NOMO-1 treated with DMSO at 0.1 percent for 48 hours (cell line): ENCODE data around the gene EXOC3.
"Not testable (repeated sequence)": the region's sequence is repeated elsewhere in the genome, so short reads cannot be mapped to it uniquely, and the experiment has no call there.

Experiments used
- DNase-seq: peaks from one replicate; lab custom pipeline; 2025; ENCODE audit not compliant: unreplicated experiment; lab: John Stamatoyannopoulos, UW

EXOC3 gene

GRCh38 chr5:472076-472655 lies 29.2 kb downstream of the EXOC3 start:
- DNase-seq = no peak

DNA sequence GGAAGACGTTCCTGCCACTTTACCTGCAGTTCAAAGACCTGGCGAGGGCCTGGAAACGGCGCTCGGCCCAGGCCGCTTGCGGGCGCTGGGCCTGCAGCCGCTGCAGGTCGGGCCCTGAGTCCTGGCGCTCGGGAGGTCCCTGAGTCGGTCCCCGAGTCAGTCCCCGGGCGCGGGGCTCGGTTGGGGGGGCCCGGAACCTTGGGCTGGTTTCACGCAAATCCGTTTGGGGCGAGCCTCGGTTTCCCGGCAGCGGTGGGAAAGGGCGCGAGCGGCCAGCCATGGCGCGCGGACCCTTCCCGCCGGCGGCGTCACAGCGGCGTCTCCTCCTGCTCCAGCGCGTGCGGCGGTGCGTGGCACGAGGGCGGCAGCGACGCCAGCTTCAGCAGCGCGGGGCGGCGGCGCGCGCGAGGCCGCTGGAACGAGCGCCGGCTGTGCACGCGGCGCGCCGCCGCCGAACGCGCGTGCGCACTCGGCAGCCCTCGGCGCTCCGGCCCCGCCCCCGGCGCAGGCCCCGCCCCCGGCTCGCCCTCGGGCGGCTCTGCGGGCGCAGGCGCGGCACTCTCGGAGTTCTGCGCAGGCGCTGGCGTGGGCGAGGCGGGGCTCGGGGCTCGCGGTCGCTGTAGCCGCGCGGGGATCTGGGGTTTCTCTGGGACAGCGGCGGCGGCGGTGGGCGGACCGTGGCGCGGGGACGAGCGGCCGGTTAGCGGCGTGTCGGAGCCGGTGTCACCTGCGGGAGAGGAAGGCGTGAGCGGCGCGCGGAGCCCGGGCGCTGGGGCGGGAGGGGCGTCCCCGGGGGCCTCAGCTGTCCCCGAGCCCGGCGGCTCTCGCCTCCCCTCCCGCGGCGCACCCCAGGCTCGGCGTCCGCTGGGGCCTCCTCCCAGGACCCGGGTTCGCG lies 29.9 kb downstream of the EXOC3 start:
- peak; percentile 98 for DNase-seq

DNA sequence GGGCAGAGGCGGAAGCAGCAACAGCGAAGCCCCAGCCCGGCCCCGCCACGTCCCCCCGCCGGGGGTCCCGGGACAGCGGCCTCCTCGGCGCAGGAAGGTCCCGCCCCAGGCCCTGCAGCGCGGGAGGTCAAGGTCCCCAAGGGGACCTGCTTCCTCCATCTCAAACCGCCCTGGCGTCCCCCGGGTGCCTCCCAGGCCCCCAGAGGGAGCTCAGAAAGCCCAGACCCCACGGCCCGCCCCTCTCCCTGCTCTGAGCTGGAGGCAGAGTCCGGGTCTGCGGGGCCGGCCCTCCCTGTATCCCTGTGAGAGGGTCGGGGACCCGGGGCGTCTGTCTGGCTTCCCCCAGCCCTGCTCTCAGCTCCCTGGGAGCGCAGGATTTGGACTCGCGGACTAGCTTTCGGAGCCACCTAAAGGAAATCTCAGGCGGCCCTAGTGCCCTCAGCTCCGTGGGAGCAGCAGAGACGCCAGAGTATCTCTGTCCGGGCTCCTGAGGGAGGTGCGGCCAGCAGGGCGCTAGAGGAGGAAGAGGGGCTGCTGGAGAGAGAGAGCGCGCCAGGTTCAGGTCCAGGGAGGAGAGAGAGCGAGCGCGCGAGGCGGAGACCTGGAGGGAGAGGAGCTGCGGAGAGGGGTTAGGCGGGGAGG lies 30.7 kb downstream of the EXOC3 start:
- peak; percentile 72 for DNase-seq

DNA sequence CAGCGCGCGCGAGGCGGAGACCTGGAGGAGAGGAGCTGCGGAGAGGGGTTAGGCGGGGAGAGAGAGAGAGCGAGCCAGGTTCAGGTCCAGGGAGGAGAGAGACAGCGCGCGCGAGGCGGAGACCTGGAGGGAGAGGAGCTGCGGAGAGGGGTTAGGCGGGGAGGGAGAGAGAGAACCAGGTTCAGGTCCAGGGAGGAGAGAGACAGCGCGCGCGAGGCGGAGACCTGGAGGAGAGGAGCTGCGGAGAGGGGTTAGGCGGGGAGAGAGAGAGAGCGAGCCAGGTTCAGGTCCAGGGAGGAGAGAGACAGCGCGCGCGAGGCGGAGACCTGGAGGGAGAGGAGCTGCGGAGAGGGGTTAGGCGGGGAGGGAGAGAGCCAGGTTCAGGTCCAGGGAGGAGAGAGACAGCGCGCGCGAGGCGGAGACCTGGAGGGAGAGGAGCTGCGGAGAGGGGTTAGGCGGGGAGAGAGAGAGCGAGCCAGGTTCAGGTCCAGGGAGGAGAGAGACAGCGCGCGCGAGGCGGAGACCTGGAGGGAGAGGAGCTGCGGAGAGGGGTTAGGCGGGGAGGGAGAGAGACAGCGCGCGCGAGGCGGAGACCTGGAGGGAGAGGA lies 31.4 kb downstream of the EXOC3 start:
- DNase-seq = not testable (repeated sequence)

- DNase-seq = peak; percentile 26
Measured at GRCh38 chr5:474840-475661, 32.1 kb downstream of the EXOC3 start.

DNA sequence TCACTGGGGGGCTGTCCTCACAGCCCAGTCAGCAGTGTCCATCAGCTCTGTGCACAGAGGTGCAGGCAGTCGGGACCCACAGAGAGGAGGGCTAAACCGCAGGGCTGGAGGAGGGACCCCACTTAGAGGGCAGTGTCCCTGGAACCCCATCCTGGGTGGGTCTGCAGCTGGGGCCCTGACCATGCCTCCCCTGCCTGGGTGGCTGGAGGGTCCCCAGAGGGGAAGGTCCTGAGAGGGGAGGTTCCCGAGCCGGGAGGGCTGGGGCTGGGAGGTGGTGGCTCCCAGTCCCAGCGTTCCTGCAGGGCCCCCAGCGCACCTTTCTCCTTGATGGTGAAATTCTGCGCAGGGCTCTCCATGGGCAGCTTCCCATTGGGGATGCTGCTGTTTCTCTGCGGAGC lies 32.7 kb downstream of the EXOC3 start:
- no peak for DNase-seq

- no peak for DNase-seq
Measured at GRCh38 chr5:476102-476813, 33.3 kb downstream of the EXOC3 start.

DNA sequence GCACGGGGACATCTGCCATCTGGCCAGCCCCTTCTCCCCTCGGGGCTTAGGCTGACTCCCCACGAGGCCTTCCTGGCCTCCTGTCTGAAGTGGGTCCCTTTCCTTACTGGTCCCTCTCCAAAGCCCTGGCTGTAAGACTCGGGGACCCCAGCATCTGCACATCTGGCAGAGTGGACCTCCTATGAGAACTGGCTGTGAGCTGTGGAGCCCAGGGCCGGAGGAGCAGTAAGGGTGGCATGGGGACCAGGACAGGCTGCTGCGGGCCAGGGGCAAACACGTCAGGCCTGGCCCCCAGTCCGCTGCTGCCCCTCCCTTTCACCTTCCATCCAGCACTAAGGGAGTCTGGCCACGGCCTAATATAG lies 33.8 kb downstream of the EXOC3 start:
- DNase-seq = no peak

DNA sequence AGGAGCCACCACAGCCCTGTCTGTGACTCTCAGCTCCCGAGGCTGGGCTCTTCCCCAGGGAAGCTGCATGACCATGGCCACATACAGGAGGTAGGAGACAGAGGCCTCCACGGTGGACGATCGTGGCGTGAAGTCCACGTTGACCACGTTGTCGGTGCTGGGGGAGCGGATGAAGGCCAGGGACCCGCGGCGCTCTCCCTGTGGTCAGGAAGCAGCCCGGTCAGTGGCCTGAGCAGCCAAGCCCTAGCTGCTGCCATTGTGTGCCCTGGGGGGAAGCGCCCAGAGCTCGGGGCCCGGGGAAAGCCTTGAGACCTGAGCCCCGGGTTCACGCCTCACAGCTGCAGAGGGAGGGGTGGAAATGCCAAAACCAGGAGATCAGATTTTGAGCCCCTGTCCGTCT lies 34.3 kb downstream of the EXOC3 start:
- DNase-seq = no peak

- no peak for DNase-seq
Measured at GRCh38 chr5:477871-478270, 34.9 kb downstream of the EXOC3 start.

- DNase-seq = no peak
Measured at GRCh38 chr5:478369-478981, 35.5 kb downstream of the EXOC3 start.

- DNase-seq = no peak
Measured at GRCh38 chr5:478982-479535, 36.1 kb downstream of the EXOC3 start.

DNA sequence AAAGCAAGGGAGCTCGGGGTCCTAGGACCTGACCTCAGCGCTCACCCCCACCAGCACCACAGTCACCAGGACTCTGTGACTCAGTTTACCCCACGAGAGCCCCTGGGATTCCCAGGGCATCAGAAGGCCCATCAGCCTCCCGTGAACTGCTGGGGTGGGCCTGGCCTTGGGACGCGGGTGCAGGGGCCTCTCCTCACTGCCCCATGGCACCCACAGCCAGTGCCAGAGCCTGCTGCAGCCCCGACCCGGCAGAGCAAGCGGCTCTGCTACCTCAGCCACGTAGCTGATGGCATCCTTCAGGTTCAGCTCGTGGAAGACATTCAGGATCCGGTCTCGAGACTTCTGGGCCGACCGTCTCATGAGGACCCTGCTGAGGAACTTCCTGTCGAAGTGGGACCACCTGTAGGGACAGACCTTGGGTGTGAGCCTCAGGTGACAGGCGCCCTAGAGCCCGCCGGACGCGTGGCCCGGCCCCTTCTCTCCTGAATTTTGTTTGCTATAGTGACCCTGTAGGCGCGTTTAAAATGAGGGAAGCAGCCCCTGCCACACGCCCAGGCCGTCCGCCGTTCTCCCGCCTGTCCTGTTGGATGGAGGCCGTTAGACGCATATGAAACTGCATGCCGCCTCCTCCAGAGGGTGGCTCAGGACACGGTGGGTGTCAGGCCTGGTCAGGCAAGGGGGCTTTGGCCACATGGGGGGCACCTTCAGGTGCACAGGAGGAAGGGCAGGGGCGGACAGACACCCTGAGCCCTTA lies 36.8 kb downstream of the EXOC3 start:
- no peak for DNase-seq

DNA sequence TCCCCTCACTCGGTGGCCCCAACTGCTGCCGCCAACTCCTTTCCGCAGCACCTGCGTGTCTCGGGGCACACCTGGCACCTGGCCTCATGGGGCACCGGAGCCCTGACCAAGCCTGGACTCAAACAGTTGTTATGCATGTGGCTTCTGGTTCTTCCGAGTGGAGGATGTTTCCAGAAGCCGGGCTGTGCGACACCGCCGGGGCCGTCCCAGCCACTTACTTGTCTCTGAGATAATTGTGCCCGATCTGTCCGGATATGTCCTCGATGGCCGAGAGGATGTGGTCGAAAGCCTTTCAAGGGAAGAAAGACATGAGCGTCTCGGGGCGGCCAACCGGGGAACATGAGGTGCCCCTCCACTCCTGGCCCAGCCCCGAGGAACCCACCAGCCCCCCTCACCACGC lies 38.4 kb downstream of the EXOC3 start:
- no peak for DNase-seq

DNA sequence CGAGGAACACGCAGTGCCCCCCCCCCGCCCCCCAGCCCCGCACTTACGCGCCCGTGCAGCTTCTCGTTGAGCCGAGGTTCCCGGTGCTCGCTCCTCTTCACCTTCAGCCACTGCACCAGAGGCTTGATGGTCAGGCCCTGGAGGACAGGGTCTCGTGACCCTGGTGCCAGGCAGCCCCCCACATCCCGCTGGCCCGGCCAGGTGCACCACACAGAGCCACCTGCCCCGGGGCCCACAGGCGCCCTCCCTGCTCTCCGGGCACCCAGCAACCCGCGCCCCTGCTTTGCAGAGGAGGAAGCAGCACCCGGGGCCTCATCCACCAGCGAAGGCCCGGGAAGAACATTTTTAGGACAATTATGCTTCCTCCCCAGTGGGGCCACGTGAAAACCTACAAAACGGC lies 39.0 kb downstream of the EXOC3 start:
- DNase-seq = peak; percentile 27

DNA sequence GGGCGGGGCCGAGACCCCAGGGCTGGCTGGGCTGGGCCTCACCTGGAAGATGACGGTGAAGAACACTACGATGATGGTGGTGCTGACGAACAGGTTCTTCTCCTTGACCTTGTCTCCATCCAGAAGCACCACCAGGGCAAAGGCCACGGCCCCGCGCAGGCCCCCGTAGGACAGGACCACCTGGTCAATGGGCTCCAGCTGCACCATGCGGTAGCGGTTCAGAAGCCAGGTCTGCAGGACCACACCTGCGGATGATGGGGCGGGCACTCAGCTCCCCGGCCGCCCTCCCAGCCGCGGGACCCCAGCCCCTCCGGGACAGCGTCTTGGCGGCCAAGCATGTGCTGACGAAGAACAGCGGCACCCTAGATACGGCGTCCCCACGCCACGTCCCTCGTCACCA lies 39.5 kb downstream of the EXOC3 start:
- no peak for DNase-seq

DNA sequence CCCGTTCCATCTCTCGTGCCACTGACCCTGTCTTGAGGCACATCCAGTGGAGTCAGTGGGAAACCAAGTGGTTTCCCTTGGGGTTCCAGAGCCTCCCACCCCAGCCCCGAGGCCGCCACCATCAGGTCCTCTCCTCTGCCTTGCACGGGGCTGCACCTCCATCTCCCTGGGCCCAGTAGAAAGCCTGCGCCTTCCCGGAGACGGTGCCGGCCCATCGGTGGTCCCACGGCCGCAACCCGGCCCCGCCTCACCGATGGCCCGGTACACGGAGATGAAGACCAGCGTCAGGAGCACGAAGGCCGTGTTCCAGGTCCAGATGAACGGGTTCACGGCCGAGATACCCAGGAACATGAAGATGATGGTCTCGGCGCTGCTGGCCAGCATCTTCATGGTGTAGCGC lies 40.0 kb downstream of the EXOC3 start:
- DNase-seq = no peak

DNA sequence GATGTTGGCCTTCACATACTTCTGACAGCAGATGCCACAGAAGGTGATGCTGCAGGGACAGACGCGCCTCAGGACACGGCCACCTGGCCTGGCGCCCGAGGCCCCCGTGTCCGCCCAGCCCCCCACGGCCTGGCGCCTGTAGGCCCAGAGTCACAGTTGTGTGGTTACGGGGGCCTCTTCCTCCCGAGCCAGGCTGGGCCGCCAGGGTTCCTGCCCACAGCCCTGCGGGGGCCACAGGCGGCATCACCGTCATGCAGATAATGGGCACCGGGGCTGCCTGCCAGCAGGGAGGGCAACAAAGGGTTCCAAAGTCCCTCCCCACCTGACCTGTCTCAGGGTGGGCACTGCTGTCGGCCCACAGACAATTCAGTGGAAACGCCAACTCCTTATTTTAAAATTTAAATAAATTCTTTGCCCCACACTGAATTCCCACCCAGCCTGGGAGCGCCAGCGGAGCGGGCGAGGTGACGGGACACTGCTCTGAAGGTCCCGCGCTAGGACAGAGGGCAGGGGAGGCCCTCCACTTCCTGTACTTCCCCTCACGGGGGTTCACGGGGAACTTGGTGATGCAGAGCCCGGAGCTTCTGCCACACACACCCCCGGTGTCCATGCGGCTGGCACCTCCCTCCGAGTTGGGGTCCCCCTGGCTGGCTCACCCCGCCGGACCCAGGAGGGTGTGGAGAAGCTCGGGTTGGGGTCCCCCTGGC lies 40.6 kb downstream of the EXOC3 start:
- peak; percentile 53 for DNase-seq
